Natural killer cell (primary cell): ENCODE results near the gene TRAF2. TPM values are rescaled to one million over a fixed set of nuclear protein-coding genes. Genes with fewer than 3 reads are reported as not detected.

Experiments used
- ATAC-seq, 3 donors: fragments of 150-1000 bp in 2 of 3; fragments of 200-7000 bp in 1 of 3; cut with Tn5 transposase; 1 replicate in 1 of 3; 2 replicates in 2 of 3; pipeline ENCODE4 v1.10.0; 2021; ENCODE audit warnings: mild to moderate bottlenecking in 2 of 3, moderate library complexity in 2 of 3
- DNase-seq, 2 donors: peaks; one replicate each; pipeline versions ENCODE4 v3.0.0 to v3.0.0-alpha.2; 2013 to 2021; ENCODE audit warnings: mixed read lengths in 1 of 2
- H3K27ac ChIP-seq: one replicate; pipeline ENCODE4 v1.5.1; 2013; ENCODE audit warnings: mild to moderate bottlenecking, low read length
- H3K27me3 ChIP-seq: one replicate; pipeline ENCODE4 v1.6.1; 2013; ENCODE audit warnings: low read length; ENCODE audit not compliant: control insufficient read depth, insufficient read depth
- H3K36me3 ChIP-seq: one replicate; pipeline ENCODE4 v1.6.1; 2013; ENCODE audit warnings: low read length; ENCODE audit not compliant: control insufficient read depth, insufficient read depth
- H3K4me1 ChIP-seq: one replicate; pipeline ENCODE4 v1.6.1; 2013; ENCODE audit warnings: low read length; ENCODE audit not compliant: control insufficient read depth, insufficient read depth
- H3K4me3 ChIP-seq: one replicate; pipeline ENCODE4 v1.5.1; 2013; ENCODE audit warnings: low read length
- H3K9me3 ChIP-seq: one replicate; pipeline ENCODE4 v1.6.1; 2013; ENCODE audit warnings: low read length; ENCODE audit not compliant: control insufficient read depth, insufficient read depth
- H3K27ac Mint-ChIP-seq, 2 donors: one replicate each; pipeline ENCODE4 v1.8.0; 2022; ENCODE audit warnings: mild to moderate bottlenecking in 2 of 2, mixed read lengths in 2 of 2, moderate library complexity in 1 of 2
- H3K27me3 Mint-ChIP-seq, 2 donors: one replicate each; pipeline ENCODE4 v1.8.0; 2022; ENCODE audit warnings: low read depth in 2 of 2, mixed read lengths in 2 of 2
- H3K36me3 Mint-ChIP-seq: one replicate; pipeline ENCODE4 v1.8.0; 2022; ENCODE audit warnings: mixed read lengths
- H3K4me1 Mint-ChIP-seq, 2 donors: one replicate each; pipeline ENCODE4 v1.8.0; 2022; ENCODE audit warnings: mixed read lengths in 2 of 2
- H3K4me3 Mint-ChIP-seq: one replicate; pipeline ENCODE4 v1.8.0; 2022; ENCODE audit warnings: mild to moderate bottlenecking, moderate library complexity, mixed read lengths
- H3K9me3 Mint-ChIP-seq, 2 donors: one replicate each; pipeline ENCODE4 v1.8.0; 2022; ENCODE audit warnings: mixed read lengths in 2 of 2
- WGBS: methylation state at CpG from one replicate; pipeline ENCODE4 v1.1.7; 2013; ENCODE audit warnings: missing lambda C conversion rate; ENCODE audit not compliant: insufficient coverage; 5-methylcytosine and 5-hydroxymethylcytosine counted together
- intact Hi-C: fragments of 100-400 bp; cut with micrococcal nuclease; formaldehyde crosslinking; loops from one replicate; pipeline ENCODE4 v1.14.2; 2022
- total RNA-seq, 4 donors: library from RNA; stranded (reverse); fragments of 120-200 nt in 1 of 4; gene quantifications; one replicate each; pipeline versions ENCODE4 v1.2.3 to v1.2.4, GENCODE V29; 2013 to 2022
- TF ChIP-seq, protein P1 (sequence below): fragments of 200-600 bp; IDR thresholded peaks from one replicate; pipeline ENCODE4 v1.8.0; 2022; ENCODE audit warnings: antibody characterized with exemption

Gene TRAF2
- total RNA-seq, 3 donors from 2014 or later (not counting 1 experiment from before 2014, with no cell fraction given): 17.4 to 35.5 (median 25.0) TPM

DNA sequence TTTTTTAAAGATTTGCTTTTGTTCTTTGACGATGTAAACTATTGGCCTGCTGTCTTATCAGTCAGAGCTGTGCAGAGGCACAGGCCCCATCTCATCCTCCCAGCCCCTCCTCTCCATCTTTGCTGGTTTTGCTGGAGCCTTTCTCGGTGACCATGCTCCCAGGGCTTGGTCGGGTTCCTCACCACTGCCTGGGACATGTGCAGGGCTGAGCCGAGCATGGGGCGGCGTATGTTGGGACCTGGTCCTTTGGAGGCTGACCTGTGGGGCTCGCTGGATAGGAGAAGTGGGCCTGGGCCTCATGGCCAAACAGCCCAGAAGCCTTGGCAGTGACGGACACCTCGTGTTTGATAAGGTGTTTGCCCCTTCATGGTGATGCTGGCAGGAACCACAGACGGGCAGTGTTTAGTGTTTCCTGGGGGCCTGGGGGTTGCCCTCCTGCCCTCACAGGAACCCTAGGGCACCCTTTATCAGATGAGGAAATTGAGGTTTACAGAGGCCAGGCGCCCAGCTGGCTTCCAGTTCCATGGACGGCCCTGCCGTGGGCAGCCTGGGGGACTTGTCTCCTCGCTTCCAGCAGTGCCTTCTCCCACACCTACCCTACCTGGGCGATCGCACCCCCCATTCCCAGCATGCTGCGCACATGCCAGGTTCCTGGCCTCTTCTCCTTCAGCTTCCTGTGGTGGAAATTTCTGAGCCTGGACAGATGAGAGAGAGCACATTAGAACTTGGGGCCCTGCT, 27.6 kb downstream of the TRAF2 start:
- H3K36me3 Mint-ChIP-seq: peaks cover 7% of the 10 kb centered on the region
- Histone ChIP-seq H3K27me3 (no peaks in the 10 kb centered on the region), H3K9me3 (no peaks in the 10 kb centered on the region), H3K4me3 (no peak overlapping the region), H3K36me3 (peaks cover 55% of the 10 kb centered on the region), H3K4me1 (no peaks in the 10 kb centered on the region), H3K27ac (no peak overlapping the region)
- ATAC-seq: no peak
- TF ChIP-seq, protein P1, sequence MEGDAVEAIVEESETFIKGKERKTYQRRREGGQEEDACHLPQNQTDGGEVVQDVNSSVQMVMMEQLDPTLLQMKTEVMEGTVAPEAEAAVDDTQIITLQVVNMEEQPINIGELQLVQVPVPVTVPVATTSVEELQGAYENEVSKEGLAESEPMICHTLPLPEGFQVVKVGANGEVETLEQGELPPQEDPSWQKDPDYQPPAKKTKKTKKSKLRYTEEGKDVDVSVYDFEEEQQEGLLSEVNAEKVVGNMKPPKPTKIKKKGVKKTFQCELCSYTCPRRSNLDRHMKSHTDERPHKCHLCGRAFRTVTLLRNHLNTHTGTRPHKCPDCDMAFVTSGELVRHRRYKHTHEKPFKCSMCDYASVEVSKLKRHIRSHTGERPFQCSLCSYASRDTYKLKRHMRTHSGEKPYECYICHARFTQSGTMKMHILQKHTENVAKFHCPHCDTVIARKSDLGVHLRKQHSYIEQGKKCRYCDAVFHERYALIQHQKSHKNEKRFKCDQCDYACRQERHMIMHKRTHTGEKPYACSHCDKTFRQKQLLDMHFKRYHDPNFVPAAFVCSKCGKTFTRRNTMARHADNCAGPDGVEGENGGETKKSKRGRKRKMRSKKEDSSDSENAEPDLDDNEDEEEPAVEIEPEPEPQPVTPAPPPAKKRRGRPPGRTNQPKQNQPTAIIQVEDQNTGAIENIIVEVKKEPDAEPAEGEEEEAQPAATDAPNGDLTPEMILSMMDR: no peak
- H3K4me3 Mint-ChIP-seq: no peak overlapping the region
- no peaks in the 10 kb centered on the region for H3K9me3 Mint-ChIP-seq
- H3K4me1 Mint-ChIP-seq: peaks cover 0 to 6% of the 10 kb centered on the region in 2 donors
- H3K27me3 Mint-ChIP-seq: no peaks in the 10 kb centered on the region
- no peak for DNase-seq
- H3K27ac Mint-ChIP-seq: no peak overlapping the region
- WGBS: 90% methylated on average over 17 of the region's 17 CpGs
- intact Hi-C loops: no loop called here

GRCh38 chr9:136915632-136916329, 29.5 kb downstream of the TRAF2 start:
- Histone ChIP-seq H3K9me3 (no peaks in the 10 kb centered on the region), H3K4me1 (no peaks in the 10 kb centered on the region), H3K27me3 (no peaks in the 10 kb centered on the region), H3K4me3 (no peak overlapping the region), H3K36me3 (peaks cover 54% of the 10 kb centered on the region), H3K27ac (no peak overlapping the region)
- H3K27ac Mint-ChIP-seq: no peak overlapping the region
- peaks cover 0 to 6% of the 10 kb centered on the region in 2 donors for H3K4me1 Mint-ChIP-seq
- TF ChIP-seq, protein P1: no peak
- DNase-seq (no peak), ATAC-seq (no peak)
- H3K27me3 Mint-ChIP-seq: no peaks in the 10 kb centered on the region
- 92% methylated on average over 21 of the region's 21 CpGs for WGBS
- H3K36me3 Mint-ChIP-seq: peaks cover 7% of the 10 kb centered on the region
- H3K4me3 Mint-ChIP-seq: no peak overlapping the region
- no peaks in the 10 kb centered on the region for H3K9me3 Mint-ChIP-seq
- intact Hi-C loops: no loop called here

DNA sequence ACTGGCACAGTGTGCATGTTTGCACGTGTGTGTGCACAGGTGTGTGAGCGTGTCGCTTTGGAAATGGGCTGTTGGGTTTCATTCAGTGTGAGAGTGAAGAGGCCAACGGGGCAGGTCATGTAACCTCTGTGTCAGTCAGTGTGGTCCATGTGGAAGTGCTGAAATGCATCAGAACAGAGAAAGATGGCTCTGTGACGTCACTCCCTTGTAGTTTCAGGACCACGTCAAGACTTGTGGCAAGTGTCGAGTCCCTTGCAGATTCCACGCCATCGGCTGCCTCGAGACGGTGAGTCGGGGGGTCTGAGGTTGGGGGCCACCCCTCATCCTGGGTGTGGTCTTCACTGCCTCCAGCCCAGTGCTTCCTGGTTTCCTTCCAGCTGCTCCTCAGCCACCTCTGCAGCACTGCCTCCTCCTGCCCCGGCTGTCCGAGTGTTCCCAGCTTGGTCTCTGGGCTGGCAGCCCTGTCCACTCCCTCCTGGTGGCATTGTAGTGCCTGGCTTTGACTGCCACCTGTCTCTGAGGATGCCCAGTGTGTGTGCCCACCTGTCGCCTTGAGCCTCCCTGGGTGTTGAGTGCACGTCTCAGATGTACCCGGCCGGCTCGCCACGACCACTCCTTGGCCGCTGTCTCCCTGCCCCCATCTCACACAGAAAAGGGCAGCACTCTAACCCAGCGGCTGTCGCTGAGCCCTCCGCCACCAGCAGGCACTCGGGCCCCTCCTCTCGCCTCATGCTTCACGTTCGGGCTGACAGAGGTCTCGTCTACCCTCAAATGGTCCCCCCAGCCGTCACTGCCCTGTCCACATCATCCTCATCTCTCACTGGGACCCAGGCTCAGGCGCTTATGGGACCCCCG, 30.2 kb downstream of the TRAF2 start:
- intact Hi-C loops: no loop called here
- Mint-ChIP-seq H3K27ac (no peak overlapping the region), H3K27me3 (no peaks in the 10 kb centered on the region), H3K36me3 (peaks cover 7% of the 10 kb centered on the region), H3K4me1 (peaks cover 0 to 6% of the 10 kb centered on the region in 2 donors), H3K9me3 (no peaks in the 10 kb centered on the region), H3K4me3 (no peak overlapping the region)
- DNase-seq (no peak), ATAC-seq (no peak)
- Histone ChIP-seq H3K36me3 (peaks cover 59% of the 10 kb centered on the region), H3K27me3 (no peaks in the 10 kb centered on the region), H3K4me3 (no peak overlapping the region), H3K9me3 (no peaks in the 10 kb centered on the region), H3K27ac (no peak overlapping the region), H3K4me1 (no peaks in the 10 kb centered on the region)
- TF ChIP-seq, protein P1: no peak
- WGBS: 95% methylated on average over 32 of the region's 32 CpGs
